Activated CD8-positive, alpha-beta memory T cell treated with anti-CD3 and anti-CD28 coated beads for 24 hours (primary cell): ENCODE data around the gene LMBRD1.
"Not testable (repeated sequence)": the region's sequence is repeated elsewhere in the genome, so short reads cannot be mapped to it uniquely, and the experiment has no call there.

ENCODE experiments used
- DNase-seq: peaks from one replicate; pipeline ENCODE4 v3.0.0-alpha.2; 2020

The LMBRD1 gene

DNA sequence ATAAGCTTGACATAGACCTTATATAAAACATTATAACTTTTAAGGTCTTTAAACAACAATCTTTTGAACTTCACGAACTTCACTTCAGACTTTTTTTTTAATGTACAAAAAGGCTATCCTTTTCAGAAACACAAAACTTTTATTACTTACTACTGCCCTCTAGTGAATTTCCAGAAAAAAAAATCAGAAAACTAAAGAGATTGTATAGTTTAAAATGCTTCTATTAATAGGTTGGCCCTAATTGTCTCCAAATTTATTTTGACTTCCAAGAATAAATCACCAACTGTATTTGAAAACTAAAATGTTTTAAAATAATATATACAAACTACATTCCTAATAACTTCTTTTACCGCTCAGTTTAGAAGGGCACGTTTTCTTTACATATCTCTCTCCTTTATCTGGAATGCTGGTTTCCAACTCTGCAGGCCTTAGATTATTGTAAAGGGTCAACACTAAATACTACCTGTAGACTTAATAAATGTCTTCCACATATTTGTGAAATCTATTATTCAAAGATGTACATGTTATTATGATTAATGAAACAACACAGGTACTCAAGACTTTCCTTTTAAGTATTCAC is 66.8 kb downstream of the LMBRD1 start:
- no peak for DNase-seq

DNA sequence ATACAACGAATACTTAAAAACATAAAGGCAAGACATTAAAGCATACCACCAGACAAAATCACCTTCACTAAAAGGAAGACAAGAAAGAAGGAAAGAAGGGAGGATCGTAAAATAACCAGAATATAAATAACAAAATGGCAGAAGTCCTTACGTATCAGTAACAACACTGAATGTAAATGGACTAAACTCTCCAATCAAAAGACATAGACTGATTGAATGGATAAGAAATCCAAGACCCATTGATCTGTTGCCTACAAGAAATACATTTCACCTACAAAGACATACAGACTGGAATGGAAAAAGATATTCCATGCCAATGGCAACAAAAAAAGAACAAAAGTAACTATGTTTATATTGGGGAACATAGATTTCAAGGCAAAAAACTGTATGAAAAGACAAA is 74.1 kb downstream of the LMBRD1 start:
- DNase-seq = no peak

DNA sequence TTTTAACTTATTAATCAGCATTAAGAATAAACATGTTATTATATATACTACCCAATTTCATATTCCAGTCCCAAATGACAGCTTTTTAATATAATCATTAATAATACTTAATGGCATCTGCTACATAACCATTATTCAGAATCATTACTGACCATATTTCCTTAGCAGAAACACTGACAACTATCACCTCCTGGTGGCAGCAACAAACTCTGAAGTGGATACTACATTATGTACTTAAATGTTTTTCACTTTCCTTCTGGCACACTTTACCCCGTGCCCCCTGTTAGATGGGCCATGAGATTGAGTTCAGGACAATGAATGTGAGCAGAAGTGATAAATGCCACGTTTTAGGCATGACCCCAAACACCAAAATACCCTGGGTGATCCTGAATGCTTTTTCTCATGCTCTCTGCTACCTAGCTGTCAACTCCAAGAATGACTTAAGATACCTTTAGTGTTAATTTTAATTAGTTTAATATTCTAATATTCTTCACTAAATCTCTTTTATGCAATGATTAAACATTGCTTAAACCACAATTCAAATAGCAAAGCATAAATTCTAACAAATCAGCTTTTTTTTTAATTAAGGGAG is 77.1 kb downstream of the LMBRD1 start:
- no peak for DNase-seq

DNA sequence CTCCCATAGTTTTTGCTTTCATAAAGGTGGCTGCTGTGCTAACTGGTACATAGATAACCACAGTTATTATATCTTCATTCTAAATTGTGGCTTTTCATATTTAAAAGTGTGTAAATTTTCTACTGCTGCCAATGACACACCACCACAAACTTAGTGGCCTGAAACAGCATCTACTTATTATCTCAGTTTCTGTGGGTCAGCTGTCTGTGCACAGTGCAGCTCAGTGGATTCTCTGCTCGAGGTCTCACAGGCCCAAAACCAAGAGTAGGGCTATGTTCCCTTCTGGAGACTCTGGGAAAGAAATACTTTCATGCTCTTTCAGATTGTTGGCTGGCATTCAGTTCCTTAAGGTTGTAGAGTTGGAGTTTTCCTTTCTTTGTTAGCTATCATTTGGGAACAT is 90.1 kb downstream of the LMBRD1 start:
- no peak for DNase-seq

DNA sequence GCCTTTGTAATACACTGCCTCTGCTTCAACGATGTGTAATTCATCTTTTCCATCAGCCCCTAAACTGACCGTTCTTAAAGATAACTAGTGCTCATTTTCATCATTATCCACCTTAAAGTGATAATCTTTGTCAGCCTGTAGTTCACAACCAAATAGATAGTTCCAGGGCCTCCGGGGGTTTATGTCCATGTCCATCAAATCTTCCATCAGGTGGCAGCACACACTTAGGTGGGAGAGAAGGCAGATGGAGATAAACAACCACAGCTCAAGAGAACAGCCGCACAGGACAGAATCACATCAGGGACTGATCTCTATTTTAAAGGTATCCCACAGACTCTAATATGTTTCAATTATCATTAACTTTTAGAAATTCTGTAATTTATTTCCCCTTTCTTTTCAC is 90.9 kb downstream of the LMBRD1 start:
- DNase-seq = no peak

DNA sequence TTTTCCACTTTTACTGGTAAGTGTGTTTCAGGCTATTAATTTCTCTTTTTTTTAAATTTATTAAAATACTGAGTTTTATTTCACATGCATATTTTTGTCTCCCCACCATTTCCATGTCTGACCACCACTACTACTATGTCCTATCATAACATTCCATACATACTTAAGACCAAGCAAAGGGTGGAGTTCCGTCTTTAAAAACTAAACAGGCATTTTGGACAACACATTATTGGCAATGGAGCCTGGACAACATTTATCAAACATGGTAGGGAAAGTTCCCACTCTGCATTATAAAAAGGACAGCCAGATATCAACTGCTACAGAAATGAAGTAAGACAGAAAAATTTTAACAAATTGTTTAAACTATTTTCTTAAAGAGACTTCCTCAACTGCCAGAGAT is 91.9 kb downstream of the LMBRD1 start:
- no peak for DNase-seq

DNA sequence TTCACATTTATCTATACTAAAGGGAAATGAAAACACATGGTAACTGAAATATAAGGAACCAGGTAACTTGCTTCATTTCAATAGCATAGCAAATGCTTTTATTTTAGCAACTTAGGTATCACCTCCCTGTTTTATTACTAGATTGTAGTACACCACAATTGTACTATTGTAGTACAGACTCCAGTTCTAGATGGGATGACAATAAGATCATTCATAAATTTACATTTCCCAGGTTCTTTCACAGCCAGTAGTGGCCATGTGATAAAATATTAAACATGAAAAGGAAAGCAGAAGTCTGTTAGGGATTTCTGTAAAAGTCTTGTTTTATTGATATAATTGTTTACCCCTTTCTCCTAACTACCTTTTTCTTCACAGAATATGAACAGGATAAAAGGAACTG is 97.2 kb downstream of the LMBRD1 start:
- DNase-seq = no peak

DNA sequence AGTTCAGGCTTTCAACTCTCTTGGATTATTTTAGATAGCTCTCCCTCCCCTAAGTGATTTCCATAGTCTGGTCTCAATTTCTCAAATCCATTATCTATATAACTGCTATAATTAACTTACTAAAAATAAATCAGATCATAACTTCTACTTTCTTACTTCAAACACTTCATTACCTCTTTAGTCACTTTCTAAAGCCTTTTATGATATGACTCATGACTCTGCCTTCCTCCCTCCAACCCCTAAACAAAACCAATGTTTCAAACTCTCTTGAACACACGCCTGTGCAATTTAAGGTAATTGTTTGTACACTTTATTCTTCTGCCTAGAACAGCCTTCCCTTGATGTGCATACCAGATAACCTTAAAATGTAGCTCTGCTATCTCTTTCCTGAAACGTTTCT is 100.5 kb downstream of the LMBRD1 start:
- DNase-seq = no peak

DNA sequence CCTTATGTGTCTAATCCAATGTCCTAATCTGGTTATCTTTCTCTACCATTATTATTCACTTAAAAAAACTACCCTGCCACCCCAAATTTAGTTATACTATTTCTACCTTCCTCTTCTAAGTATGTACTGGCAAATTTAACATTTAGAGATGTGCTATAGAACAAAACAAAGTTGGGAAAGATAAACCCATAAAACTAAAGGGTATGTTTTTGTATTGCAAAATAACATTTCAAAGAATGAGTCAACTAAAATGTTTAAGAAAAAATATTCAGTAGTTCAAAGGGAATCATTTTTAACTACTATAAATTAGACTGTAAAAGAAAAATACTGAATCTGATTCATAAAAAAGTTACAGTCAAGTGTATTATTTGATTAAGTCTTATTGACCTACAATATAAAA is 103.0 kb downstream of the LMBRD1 start:
- no peak for DNase-seq

DNA sequence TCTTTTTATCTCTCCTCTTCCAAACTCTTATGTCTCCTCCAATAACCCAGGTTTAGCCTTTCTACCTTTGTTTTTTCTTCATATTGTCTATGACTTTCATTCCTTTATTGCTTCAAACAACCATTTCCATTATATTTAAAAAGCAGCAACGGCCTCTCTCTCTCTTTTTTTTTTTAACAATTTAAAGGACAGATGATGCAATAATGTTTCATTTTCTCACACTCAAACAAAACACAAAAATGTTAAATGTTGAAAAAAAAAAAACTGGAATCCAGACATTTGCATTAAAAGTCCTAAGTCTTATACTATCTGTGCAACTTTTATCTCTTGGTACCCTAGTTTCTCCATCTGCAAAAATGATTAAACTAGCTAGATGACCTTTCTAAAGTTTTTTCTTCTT is 105.8 kb downstream of the LMBRD1 start:
- no peak for DNase-seq

DNA sequence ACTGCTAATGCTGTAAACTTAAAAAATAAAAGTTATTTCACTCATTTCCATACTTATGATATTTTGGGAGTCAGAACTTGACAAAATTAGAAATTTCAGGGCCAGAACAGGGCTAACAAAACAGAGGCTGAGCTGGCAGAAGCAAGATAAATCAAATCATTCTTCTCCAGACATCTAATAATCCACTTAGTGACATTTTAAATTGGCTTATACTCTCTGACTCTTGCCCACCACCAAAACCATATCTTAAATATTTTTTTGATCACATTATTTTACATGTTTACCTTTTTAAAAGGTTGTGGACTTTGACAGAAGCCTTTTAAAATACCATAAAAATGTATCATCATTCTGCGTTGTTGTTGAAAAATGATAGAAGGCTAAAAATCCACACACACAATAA is 116.5 kb downstream of the LMBRD1 start:
- DNase-seq = no peak

DNA sequence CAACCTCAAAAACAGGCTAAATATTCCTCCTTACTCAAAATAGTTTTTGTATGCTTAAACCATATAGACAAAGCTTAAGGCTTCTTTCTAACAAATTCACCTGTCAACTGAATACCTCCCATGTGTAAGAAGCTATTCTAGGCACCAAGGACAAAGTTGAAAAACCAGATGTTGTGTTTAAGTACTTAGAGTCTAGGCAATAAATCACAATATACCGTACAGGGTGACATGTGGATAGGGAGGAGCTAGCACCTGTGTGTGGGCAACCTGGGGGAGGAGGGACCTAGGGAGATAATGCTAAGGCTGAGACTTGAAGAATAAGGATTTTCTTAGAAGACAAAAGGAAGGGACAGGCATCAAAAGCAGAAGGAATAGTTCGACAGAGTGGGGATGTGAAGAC is 123.5 kb downstream of the LMBRD1 start:
- DNase-seq = no peak

DNA sequence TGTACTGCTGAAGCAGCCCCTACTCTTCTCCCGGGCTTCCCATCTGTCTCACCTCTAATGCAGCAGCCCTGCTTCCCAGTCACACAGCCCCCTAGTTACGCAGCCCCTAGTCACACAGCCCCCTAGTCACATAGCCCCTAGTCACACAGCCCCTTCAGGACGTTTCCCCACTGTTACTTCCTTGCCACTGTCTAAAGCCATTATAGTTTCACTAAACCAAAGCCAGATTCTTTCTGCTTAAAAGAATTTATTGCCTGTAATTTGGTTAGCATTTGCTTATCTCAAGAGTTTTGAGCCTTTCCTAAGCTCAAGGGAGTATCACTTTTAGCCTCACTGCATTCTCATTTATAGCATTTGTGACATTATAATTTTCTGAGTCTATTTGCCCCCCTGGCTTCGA is 127.9 kb downstream of the LMBRD1 start:
- DNase-seq = no peak

DNA sequence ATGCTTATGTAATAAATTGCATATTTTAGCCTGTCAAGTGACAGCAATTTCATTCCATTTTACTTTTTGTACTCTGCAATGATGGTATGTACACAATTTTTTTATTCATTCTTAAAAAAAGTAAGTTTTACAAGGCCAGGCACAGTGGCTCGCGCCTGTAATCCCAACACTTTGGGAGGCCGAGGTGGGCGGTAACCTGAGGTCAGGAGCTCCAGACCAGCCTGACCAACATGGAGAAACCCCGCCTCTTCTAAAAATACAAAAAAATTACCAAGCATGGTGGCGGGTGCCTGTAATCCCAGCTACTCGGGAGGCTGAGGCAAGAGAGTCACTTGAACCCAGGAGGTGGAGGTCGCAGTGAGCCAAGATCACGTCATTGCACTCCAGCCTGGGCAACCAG is 130.0 kb downstream of the LMBRD1 start:
- DNase-seq = not testable (repeated sequence)

DNA sequence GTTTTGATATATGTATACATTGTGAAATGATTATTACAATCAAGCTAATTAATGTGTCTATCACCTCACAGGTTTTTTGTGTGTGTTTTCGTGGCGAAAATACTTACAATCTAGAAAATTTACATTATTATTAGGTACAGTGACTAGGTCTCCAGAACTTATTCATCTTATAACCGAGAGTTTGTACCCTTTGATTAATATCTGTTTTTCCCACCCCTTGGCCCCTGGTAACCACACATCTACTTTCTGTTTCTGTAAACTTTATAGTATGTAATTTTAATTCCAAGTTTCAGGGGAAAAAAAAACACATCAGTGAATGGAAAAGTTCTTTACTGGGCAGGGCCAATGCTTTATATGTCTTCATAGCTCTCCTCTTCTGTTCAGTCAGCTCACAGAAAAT is 131.4 kb downstream of the LMBRD1 start:
- no peak for DNase-seq

DNA sequence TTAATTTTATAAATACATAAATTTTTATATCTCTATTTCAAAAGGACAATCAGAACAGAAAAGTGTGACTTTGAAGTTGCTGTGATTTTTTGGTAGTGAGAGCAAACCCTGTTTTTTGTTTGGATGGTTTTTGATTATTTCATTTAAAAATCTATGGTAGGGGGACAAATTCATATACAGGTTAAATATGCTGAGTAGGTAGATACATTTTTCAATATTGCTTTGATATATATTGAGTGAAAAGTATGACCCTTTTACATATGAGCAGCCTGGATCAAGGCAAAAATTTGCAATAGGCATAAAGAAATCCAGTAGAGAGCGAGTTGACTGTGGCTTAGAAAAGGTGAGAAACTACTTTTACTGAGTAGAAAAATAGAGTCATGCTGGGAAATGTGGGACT is 132.3 kb downstream of the LMBRD1 start:
- DNase-seq = no peak

DNA sequence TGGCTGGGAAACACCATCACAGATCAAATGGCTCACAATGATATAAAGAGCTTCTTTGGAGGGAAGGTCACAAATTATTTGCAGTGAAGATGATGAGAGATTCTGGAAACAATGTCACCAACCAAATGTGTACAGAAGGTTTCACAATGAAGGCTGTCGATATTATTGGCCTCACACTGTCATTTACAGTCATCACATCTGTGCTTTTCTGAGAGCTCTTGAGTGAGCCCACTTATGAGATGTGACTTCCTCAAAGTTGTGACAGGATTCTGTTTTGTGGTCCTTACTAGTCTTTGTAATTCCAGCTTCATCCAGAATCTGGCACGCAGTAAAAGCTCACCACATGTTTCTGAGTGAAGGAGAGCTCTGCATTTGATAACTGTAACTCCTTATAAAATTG is 133.6 kb downstream of the LMBRD1 start:
- no peak for DNase-seq

DNA sequence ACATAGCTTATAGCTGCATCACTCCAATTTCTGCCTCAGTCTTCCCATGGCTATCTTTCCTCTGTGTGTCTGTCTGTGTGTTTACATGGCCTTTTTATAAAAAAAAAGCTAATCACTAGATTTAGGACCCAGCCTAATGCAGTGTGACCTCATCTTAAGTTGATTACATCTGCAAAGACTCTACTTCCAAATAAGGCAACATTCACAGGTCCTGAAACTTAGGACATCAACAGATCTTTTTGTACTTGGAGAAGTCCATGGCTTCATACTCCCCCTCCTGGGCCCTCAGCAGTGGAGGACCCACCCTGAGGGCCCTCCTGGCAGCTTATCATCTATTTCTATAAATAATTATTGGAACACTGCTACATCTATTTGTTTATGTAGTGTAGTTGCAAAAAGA is 146.1 kb downstream of the LMBRD1 start:
- no peak for DNase-seq

DNA sequence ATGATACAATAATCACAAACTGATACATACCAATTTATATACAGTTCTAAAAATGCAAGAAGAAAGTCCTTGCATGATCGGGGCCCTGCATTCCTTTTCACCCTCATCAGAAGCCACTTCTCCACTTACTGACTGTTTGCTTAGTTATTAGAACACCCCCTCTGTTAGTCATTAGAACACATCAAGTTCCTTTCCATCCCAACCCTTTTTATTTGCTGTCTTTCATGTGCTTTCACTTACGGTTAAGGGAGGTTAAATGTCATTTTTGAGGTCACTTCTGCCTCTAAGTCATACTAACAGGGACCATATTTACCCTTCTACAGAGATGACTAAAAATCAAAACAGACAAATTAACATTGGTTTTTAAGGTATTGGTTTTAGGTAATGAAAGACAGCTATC is 149.1 kb downstream of the LMBRD1 start:
- no peak for DNase-seq

DNA sequence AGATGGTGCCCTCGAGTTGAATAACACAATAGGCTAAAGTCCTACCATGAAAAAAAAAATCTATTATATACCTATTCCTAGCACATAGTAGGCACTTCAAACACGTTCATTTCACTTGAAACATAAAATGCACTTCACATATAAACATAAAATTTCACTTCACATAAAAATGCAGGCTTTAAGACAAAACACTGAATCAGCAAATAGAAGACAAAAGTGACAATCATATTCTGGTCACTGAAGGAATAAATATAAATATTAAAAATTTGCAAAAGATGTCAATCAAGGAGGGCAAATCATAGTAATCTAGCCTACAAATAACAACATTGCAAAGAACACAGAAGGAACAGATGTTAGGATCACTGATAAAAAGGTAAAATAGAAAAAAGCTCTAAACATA is 153.1 kb downstream of the LMBRD1 start:
- no peak for DNase-seq

DNA sequence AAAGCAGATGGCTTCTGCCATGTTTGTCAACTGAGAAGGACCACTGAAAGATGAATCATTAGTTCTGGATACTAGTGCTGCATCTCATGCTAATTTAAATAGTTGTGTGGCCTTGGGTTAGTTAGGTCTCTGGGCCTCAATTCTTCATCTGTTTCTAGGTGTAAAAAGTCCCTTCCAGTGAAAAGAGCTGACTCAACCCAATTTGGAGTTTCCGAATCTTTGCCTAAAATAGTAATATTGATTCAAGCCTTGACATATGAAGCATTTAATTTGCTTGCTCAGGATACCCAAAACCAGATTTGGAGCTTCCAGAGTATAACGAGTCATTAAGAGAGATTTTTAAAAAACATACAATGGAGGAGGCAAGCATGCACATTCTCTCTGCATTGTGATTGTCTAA is 163.9 kb downstream of the LMBRD1 start:
- no peak for DNase-seq

DNA sequence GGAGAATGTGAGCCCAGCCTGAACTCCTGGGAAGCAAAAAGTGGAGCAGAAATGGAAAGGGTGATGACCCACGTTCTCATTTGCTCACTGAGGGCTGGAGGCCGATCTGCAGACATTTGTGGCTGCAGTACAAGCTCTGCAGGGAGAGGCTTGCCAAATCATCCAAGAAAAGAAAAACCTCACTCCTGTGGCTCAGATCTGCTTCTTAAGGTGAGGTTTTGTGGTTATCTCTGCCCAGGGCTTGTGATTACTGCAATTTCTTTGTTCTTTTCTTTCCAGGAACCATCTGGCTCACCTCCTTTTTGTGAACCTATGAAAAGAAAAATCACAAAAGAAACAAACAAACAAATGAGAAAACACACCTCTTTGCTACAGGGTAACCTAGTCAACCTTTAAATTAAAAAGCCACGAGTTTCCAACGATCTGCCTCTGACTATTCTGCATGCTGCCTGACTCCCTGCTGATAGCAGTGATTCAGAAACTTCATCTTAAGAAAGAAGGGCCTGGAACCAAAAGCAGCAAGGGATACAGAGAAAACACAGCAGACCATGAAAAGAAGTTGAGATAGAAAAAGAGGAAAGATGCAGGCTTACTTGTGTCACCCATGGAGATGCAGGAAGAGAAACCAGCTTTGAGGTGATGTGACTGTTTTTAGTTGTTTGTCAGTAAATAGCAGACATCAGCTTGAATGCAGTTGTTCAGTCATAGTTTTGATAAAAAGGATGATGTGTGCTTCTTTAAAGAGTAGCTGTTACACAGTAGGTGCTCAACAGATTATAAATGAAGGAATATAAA is 165.1 kb downstream of the LMBRD1 start:
- DNase-seq = no peak

DNA sequence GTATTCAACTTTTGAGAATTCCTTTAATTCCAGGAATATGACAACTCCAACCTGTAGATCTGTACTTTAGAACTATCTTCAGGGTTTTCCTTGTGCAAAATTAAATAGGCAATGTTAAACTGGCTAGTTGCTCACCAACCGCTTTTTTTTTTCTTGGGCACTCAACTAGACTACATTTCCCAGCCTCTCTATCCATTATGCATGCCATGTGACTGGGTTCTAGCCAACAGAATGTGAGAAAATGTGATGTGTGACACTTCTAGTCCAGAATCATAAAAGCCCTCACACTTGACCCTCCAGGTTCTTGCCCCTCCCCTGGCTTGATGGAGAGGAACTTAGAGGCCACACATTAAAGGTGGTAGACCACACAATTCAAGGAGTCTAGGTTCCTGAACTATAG is 166.0 kb downstream of the LMBRD1 start:
- no peak for DNase-seq

DNA sequence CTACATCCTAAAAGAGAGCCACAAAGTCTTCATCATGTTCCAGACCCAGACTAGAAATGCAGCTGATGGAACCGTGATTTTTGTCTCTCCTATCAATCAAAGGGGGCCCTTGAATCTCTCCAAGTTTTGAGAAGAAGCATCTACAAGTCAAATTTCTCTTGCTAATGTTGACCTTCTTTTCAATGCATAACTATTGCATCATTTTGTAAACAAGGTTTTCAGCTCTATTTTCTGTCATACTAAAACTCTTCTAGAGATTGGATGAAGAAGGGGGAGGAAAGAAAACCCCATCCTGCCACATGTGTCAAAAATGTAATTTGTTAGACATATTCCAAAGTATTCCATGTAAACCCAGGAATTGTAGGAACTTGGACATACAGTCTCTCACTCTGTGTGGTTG is 169.2 kb downstream of the LMBRD1 start:
- no peak for DNase-seq

DNA sequence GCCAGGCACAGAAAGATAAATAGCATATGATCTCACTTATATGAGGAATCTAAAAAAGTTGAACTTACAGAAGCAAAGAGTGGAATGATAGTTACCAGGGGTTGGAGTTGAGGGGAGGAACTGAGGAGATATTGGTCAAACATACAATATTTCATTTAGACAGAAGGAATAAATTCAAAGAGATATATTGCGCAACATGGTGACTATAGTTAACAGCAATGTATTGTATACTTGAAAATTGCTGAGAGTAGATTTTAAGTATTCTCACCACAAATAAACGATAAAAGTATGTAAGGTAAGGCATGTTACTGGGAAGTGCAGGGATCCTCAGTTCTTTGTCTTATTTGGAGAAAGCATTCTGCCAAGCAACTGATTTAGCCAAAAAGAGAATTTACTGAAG is 171.9 kb downstream of the LMBRD1 start:
- DNase-seq = no peak
